Measurements from ENCODE around the gene THEM4.

DNA sequence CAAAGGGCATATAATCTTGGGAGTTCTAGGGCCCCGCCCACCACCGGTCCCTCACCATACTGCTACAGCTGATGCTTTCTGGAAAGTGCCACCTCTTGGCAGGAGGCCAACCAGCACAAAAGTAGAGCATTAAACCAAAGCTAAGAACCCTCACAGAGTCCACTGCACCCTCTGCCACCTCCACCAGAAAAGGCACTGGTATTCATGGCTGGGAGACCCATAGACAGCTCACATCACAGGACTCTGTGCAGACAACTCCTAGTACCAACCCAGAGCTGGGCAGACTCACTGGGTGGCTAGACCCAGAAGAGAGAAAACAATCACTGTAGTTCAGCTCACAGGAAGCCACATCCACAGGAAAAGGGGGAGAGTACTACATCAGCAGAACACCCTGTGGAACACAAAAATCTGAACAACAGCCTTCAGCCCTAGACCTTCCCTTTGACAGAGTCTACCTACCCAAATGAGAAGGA lies 10.8 kb downstream of the THEM4 start:
- TF ChIP-seq, protein P1, sequence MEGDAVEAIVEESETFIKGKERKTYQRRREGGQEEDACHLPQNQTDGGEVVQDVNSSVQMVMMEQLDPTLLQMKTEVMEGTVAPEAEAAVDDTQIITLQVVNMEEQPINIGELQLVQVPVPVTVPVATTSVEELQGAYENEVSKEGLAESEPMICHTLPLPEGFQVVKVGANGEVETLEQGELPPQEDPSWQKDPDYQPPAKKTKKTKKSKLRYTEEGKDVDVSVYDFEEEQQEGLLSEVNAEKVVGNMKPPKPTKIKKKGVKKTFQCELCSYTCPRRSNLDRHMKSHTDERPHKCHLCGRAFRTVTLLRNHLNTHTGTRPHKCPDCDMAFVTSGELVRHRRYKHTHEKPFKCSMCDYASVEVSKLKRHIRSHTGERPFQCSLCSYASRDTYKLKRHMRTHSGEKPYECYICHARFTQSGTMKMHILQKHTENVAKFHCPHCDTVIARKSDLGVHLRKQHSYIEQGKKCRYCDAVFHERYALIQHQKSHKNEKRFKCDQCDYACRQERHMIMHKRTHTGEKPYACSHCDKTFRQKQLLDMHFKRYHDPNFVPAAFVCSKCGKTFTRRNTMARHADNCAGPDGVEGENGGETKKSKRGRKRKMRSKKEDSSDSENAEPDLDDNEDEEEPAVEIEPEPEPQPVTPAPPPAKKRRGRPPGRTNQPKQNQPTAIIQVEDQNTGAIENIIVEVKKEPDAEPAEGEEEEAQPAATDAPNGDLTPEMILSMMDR (conservative IDR thresholded peaks at IDR 0.05; ENCODE audit: low read depth, low read length) = no peak
- no peak for TF ChIP-seq EZH2 (IDR thresholded peaks at IDR 0.05; ENCODE audit: borderline replicate concordance, low read depth, low read length, poor library complexity, severe bottlenecking)

Measured in A673 (cell line).